Left renal cortex interstitium (tissue), 4 donors: ENCODE data around the gene ATF6. TPM values are rescaled to one million over a fixed set of nuclear protein-coding genes. Genes with fewer than 3 reads are reported as not detected.

Source experiments
- polyA plus RNA-seq, 4 donors: library from polyadenylated mRNA; unstranded; fragments of 120-200 nt; gene quantifications; one replicate each; pipeline ENCODE4 v1.2.1, GENCODE V29; 2013; ENCODE audit not compliant: insufficient read length in 4 of 4

The ATF6 gene
- polyA plus RNA-seq, 4 donors, result 28.9 to 34.8 (median 31.5) TPM

Other genes starting within 250 kb of the ATF6 start
- under 1 TPM; 0.27 to 0.43 (median 0.37) TPM for gene HSPA6, start 241.8 kb upstream of the ATF6 start, polyA plus RNA-seq
- 1 to 10 TPM; 1.6 to 2.2 (median 1.9) TPM for gene FCGR3A, start 216.5 kb upstream of the ATF6 start, polyA plus RNA-seq
- 1 to 10 TPM in 1 of 4 donors, under 1 TPM in 2, not detected in 1; 0.22 to 1.3 (median 0.72) TPM for gene FCGR3B, start 135.1 kb upstream of the ATF6 start, polyA plus RNA-seq
- gene FCGR2B, start 103.2 kb upstream of the ATF6 start, polyA plus RNA-seq, result 1 to 10 TPM in 1 of 4 donors, under 1 TPM in 3; 0.22 to 1.3 (median 0.68) TPM
- under 1 TPM; 0.12 to 0.41 (median 0.18) TPM for gene FCRLA, start 59.1 kb upstream of the ATF6 start, polyA plus RNA-seq
- 1 to 10 TPM; 4.0 to 6.3 (median 5.2) TPM for gene FCRLB, start 44.8 kb upstream of the ATF6 start, polyA plus RNA-seq
- gene DUSP12, start 16.5 kb upstream of the ATF6 start, polyA plus RNA-seq, result 10 to 100 TPM; 35.6 to 49.2 (median 44.8) TPM